ENCODE results near the gene SKIC8. TPM values are rescaled to one million over a fixed set of nuclear protein-coding genes. Genes with fewer than 3 reads are reported as not detected.

SKIC8 gene
- total RNA-seq, 2 donors from 2014 or later = 46.3 to 55.4 TPM

- no peak overlapping the region for H3K27ac Mint-ChIP-seq
Observed at GRCh38 chr15:78301828-78302227, 2.4 kb upstream of the SKIC8 start.

GRCh38 chr15:78301326-78301725 lies 1.9 kb upstream of the SKIC8 start:
- no peaks in the 10 kb centered on the region for H3K9me3 ChIP-seq (ENCODE audit: control insufficient read depth, low read length)
- peaks cover 27% of the 10 kb centered on the region for H3K27me3 ChIP-seq (ENCODE audit: control insufficient read depth, insufficient read depth, low read length, poor library complexity, severe bottlenecking)
- no peak for TF ChIP-seq CTCF (conservative IDR thresholded peaks at IDR 0.05)
- no peaks in the 10 kb centered on the region for H3K4me1 ChIP-seq (ENCODE audit: control insufficient read depth, insufficient read depth, low read length)
- Mint-ChIP-seq H3K36me3 (ENCODE audit: low read depth) (no peaks in the 10 kb centered on the region), H3K4me1 (peaks cover 5% of the 10 kb centered on the region), H3K27me3 (ENCODE audit: insufficient read depth) (peaks cover 10% of the 10 kb centered on the region), H3K9me3 (no peaks in the 10 kb centered on the region), H3K27ac (no peak overlapping the region), H3K4me3 (no peak overlapping the region)
- no peak for DNase-seq
- H3K4me3 ChIP-seq (ENCODE audit: low read length) = no peak overlapping the region
- H3K36me3 ChIP-seq (ENCODE audit: control insufficient read depth, insufficient read depth, low read length) = no peaks in the 10 kb centered on the region
- H3K27ac ChIP-seq (ENCODE audit: low read depth, low read length) = no peak overlapping the region
- H3K9ac ChIP-seq (ENCODE audit: extremely low read depth, low read length, poor library complexity, severe bottlenecking) = no peak overlapping the region

More at GRCh38 chr15:78301828-78302227, 2.4 kb upstream of the SKIC8 start:
- 49 to 86% methylated on average over 1 to 3 of the region's 3 CpGs for WGBS, 2 experiments (ENCODE audit: insufficient coverage in 1 of 2, insufficient read length in 1 of 2)
- Mint-ChIP-seq H3K36me3 (ENCODE audit: low read depth) (no peaks in the 10 kb centered on the region), H3K4me1 (peaks cover 5% of the 10 kb centered on the region), H3K27me3 (ENCODE audit: insufficient read depth) (peaks cover 10% of the 10 kb centered on the region), H3K4me3 (no peak overlapping the region), H3K9me3 (no peaks in the 10 kb centered on the region)
- no peaks in the 10 kb centered on the region for H3K4me1 ChIP-seq (ENCODE audit: control insufficient read depth, insufficient read depth, low read length)
- peaks cover 27% of the 10 kb centered on the region for H3K27me3 ChIP-seq (ENCODE audit: control insufficient read depth, insufficient read depth, low read length, poor library complexity, severe bottlenecking)
- no peak overlapping the region for H3K27ac ChIP-seq (ENCODE audit: low read depth, low read length)
- H3K4me3 ChIP-seq (ENCODE audit: low read length) = no peak overlapping the region
- no peaks in the 10 kb centered on the region for H3K36me3 ChIP-seq (ENCODE audit: control insufficient read depth, insufficient read depth, low read length)
- H3K9me3 ChIP-seq (ENCODE audit: control insufficient read depth, low read length) = no peaks in the 10 kb centered on the region
- no peak overlapping the region for H3K9ac ChIP-seq (ENCODE audit: extremely low read depth, low read length, poor library complexity, severe bottlenecking)
- no peak for DNase-seq
- TF ChIP-seq CTCF (conservative IDR thresholded peaks at IDR 0.05) = no peak

GRCh38 chr15:78292219-78292618 lies 7.2 kb downstream of the SKIC8 start:
- DNase-seq = no peak
- Histone ChIP-seq H3K4me1 (ENCODE audit: control insufficient read depth, insufficient read depth, low read length) (no peaks in the 10 kb centered on the region), H3K36me3 (ENCODE audit: control insufficient read depth, insufficient read depth, low read length) (peaks cover 51% of the 10 kb centered on the region), H3K27me3 (ENCODE audit: control insufficient read depth, insufficient read depth, low read length, poor library complexity, severe bottlenecking) (no peaks in the 10 kb centered on the region), H3K9ac (ENCODE audit: extremely low read depth, low read length, poor library complexity, severe bottlenecking) (no peak overlapping the region), H3K4me3 (ENCODE audit: low read length) (no peak overlapping the region), H3K27ac (ENCODE audit: low read depth, low read length) (no peak overlapping the region), H3K9me3 (ENCODE audit: control insufficient read depth, low read length) (no peaks in the 10 kb centered on the region)
- TF ChIP-seq CTCF (conservative IDR thresholded peaks at IDR 0.05) = no peak
- peak overlapping the region; percentile 52 for H3K27ac Mint-ChIP-seq
- 90 to 93% methylated on average over 1 of the region's 1 CpG for WGBS, 2 experiments (ENCODE audit: insufficient coverage in 1 of 2, insufficient read length in 1 of 2)
- H3K9me3 Mint-ChIP-seq = no peaks in the 10 kb centered on the region
- no peaks in the 10 kb centered on the region for H3K4me1 Mint-ChIP-seq
- peaks cover 11% of the 10 kb centered on the region for H3K36me3 Mint-ChIP-seq (ENCODE audit: low read depth)
- no peak overlapping the region for H3K4me3 Mint-ChIP-seq
- H3K27me3 Mint-ChIP-seq (ENCODE audit: insufficient read depth) = no peaks in the 10 kb centered on the region
